Osteocyte (in vitro differentiated cells): ENCODE results near the gene SORCS3. TPM values are rescaled to one million over a fixed set of nuclear protein-coding genes. Genes with fewer than 3 reads are reported as not detected.

Experiments
- DNase-seq: peaks from one replicate; pipeline ENCODE4 v3.0.0; 2021; ENCODE audit warnings: mixed read lengths; ENCODE audit not compliant: unreplicated experiment; ENCODE audit errors: extremely low spot score
- H3K27ac Mint-ChIP-seq: one replicate; pipeline ENCODE4 v1.8.0; 2021; ENCODE audit warnings: mild to moderate bottlenecking, mixed read lengths; ENCODE audit not compliant: unreplicated experiment
- H3K27me3 Mint-ChIP-seq: one replicate; pipeline ENCODE4 v1.8.0; 2021; ENCODE audit warnings: mixed read lengths; ENCODE audit not compliant: unreplicated experiment
- H3K36me3 Mint-ChIP-seq: one replicate; pipeline ENCODE4 v1.8.0; 2021; ENCODE audit warnings: mixed read lengths; ENCODE audit not compliant: unreplicated experiment
- H3K4me1 Mint-ChIP-seq: one replicate; pipeline ENCODE4 v1.8.0; 2021; ENCODE audit warnings: mixed read lengths; ENCODE audit not compliant: unreplicated experiment
- H3K4me3 Mint-ChIP-seq: one replicate; pipeline ENCODE4 v1.8.0; 2021; ENCODE audit warnings: mild to moderate bottlenecking, moderate library complexity, mixed read lengths; ENCODE audit not compliant: unreplicated experiment
- H3K9me3 Mint-ChIP-seq: one replicate; pipeline ENCODE4 v1.8.0; 2021; ENCODE audit warnings: mixed read lengths; ENCODE audit not compliant: unreplicated experiment
- CTCF ChIP-seq: fragments of 200-600 bp; sonication (generic); IDR thresholded peaks from 2 replicates; pipeline ENCODE4 v1.5.0; 2021; ENCODE audit warnings: antibody characterized with exemption, mild to moderate bottlenecking, moderate library complexity
- total RNA-seq: library from RNA; stranded (reverse); gene quantifications from 2 replicates; pipeline ENCODE4 v1.2.1, GENCODE V29; 2021

SORCS3 gene
- total RNA-seq, 1 donor from 2014 or later, result not detected

DNA sequence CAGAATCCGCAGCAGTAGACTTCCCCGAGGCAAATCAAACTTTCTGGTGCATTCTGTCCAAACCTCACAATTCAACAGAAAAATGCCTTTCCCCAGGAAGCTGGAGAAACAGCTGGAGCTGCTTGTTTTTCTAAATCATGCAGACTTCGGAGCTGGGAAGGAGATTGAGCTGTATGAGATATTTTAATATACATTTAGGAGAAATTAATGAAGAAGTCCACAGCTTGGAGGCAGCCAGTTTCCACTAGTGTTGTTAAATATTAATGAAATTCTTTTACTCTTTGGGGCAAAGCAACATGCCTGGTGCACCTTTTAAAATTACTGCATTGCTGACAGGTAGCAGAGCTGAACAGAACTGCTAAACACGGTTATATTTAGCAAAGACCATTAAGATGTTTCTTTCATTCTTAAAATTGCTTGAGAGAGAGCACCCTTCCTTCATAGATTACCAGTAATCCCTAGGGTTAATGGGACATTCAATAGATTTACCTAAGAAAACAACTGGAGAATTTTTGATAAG is 566.4 kb downstream of the SORCS3 start:
- H3K36me3 Mint-ChIP-seq, result no peaks in the 10 kb centered on the region
- H3K4me3 Mint-ChIP-seq, result no peak overlapping the region
- H3K9me3 Mint-ChIP-seq, result peaks cover 26% of the 10 kb centered on the region
- no peaks in the 10 kb centered on the region for H3K27me3 Mint-ChIP-seq
- no peak for TF ChIP-seq CTCF
- DNase-seq, result no peak
- H3K27ac Mint-ChIP-seq, result no peak overlapping the region
- H3K4me1 Mint-ChIP-seq, result no peaks in the 10 kb centered on the region

DNA sequence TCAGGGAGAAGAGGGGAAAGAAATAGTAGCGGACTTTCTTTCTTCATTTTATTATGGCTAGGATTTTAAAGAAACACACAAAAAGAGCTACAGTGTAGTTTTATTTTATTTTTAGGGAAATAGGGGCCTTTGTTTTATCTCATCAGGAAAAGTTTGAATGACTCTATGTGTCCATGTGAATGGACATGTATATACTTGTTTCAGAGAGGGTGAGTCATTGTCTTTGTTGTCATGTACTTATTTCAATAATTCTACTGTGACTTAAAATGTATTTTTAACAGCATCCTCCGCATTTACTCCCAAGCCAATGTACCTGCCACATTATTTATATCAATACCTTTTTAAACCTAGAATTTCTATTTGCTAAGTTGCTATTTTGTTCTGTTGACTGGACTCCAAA is 569.5 kb downstream of the SORCS3 start:
- H3K27me3 Mint-ChIP-seq, result no peaks in the 10 kb centered on the region
- peaks cover 39% of the 10 kb centered on the region for H3K9me3 Mint-ChIP-seq
- no peak for DNase-seq
- H3K27ac Mint-ChIP-seq, result no peak overlapping the region
- H3K36me3 Mint-ChIP-seq, result no peaks in the 10 kb centered on the region
- no peaks in the 10 kb centered on the region for H3K4me1 Mint-ChIP-seq
- TF ChIP-seq CTCF, result no peak
- no peak overlapping the region for H3K4me3 Mint-ChIP-seq

DNA sequence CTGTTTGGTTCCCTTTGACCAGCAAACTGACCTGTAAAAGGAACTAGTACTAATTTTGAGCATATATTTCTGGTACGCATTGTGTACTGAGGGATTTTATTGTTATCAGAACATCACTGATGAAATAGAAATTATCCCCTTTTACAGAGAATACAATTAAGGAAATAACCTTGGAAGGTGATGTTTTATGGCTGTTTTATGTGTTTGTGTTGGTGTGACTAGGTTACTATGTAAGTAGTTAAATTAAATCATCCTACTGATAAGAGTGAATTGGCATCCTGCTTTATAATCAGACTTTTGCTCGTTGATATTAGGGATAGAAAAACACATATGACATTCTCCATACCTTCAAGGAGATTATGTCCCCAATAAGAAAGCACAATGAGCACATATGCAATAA is 596.6 kb downstream of the SORCS3 start:
- no peak for TF ChIP-seq CTCF
- Mint-ChIP-seq H3K27ac (no peak overlapping the region), H3K36me3 (no peaks in the 10 kb centered on the region), H3K27me3 (no peaks in the 10 kb centered on the region), H3K4me3 (no peak overlapping the region), H3K9me3 (peaks cover 34% of the 10 kb centered on the region), H3K4me1 (no peaks in the 10 kb centered on the region)
- DNase-seq, result no peak

- Mint-ChIP-seq H3K27ac (no peak overlapping the region), H3K36me3 (no peaks in the 10 kb centered on the region), H3K4me1 (no peaks in the 10 kb centered on the region)
Observed at GRCh38 chr10:105239311-105240219, 598.5 kb downstream of the SORCS3 start.

More at GRCh38 chr10:105239311-105240219, 598.5 kb downstream of the SORCS3 start:
- DNase-seq, result no peak
- no peak for TF ChIP-seq CTCF
- no peaks in the 10 kb centered on the region for H3K27me3 Mint-ChIP-seq
- H3K9me3 Mint-ChIP-seq, result peaks cover 23% of the 10 kb centered on the region
- no peak overlapping the region for H3K4me3 Mint-ChIP-seq
